Colon (tissue), 2 donors: ENCODE measurements around the gene CSGALNACT2.
"Not testable (repeated sequence)": the region's sequence is repeated elsewhere in the genome, so short reads cannot be mapped to it uniquely, and the experiment has no call there.

Experiments used
- FAIRE-seq: peaks from 2 replicates; lab custom pipeline; 2012; peaks lifted over from hg19 to GRCh38; lab: Jason Lieb, UNC
- donor health status: control.
- donor health status: control.

Gene CSGALNACT2

GRCh38 chr10:43138021-43138756 is at the start of gene CSGALNACT2:
Gene CSGALNACT2 (plus strand): TSS chr10:43138445. CDS start chr10:43155150, 16,705 bp downstream.
- no peak for FAIRE-seq

- no peak for FAIRE-seq
Observed at GRCh38 chr10:43089519-43089918, 48.7 kb upstream of the CSGALNACT2 start.

- FAIRE-seq = no peak
Observed at GRCh38 chr10:43090188-43090587, 48.1 kb upstream of the CSGALNACT2 start.

- FAIRE-seq = no peak
Observed at GRCh38 chr10:43090664-43091063, 47.6 kb upstream of the CSGALNACT2 start.

GRCh38 chr10:43091846-43092245 is 46.4 kb upstream of the CSGALNACT2 start:
- FAIRE-seq = no peak

- FAIRE-seq = no peak
Observed at GRCh38 chr10:43093423-43094076, 44.7 kb upstream of the CSGALNACT2 start.

- FAIRE-seq = no peak
Observed at GRCh38 chr10:43094085-43094484, 44.2 kb upstream of the CSGALNACT2 start.

- FAIRE-seq = not testable (repeated sequence)
Observed at GRCh38 chr10:43099339-43099738, 38.9 kb upstream of the CSGALNACT2 start.

- FAIRE-seq = no peak
Observed at GRCh38 chr10:43099928-43100327, 38.3 kb upstream of the CSGALNACT2 start.

GRCh38 chr10:43100366-43100765 is 37.9 kb upstream of the CSGALNACT2 start:
- FAIRE-seq = no peak

- FAIRE-seq = no peak
Observed at GRCh38 chr10:43102063-43102828, 36.0 kb upstream of the CSGALNACT2 start.

- FAIRE-seq = no peak
Observed at GRCh38 chr10:43105102-43105955, 32.9 kb upstream of the CSGALNACT2 start.

- no peak for FAIRE-seq
Observed at GRCh38 chr10:43105956-43106229, 32.4 kb upstream of the CSGALNACT2 start.

GRCh38 chr10:43106256-43107091 is 31.8 kb upstream of the CSGALNACT2 start:
- FAIRE-seq = no peak

GRCh38 chr10:43108951-43109350 is 29.3 kb upstream of the CSGALNACT2 start:
- no peak for FAIRE-seq

- FAIRE-seq = no peak
Observed at GRCh38 chr10:43109671-43110249, 28.5 kb upstream of the CSGALNACT2 start.

- no peak for FAIRE-seq
Observed at GRCh38 chr10:43110338-43111071, 27.7 kb upstream of the CSGALNACT2 start.

GRCh38 chr10:43111101-43111500 is 27.1 kb upstream of the CSGALNACT2 start:
- FAIRE-seq = no peak

GRCh38 chr10:43111921-43112607 is 26.2 kb upstream of the CSGALNACT2 start:
- no peak for FAIRE-seq

- FAIRE-seq = no peak
Observed at GRCh38 chr10:43112608-43112961, 25.7 kb upstream of the CSGALNACT2 start.
